H9 (cell line): ENCODE results near the gene KCNJ12. TPM values are rescaled to one million over a fixed set of nuclear protein-coding genes. Genes with fewer than 3 reads are reported as not detected.
A peak's percentile ranks its signal among the peaks of the same experiment; 100 is the strongest.

Experiments
- DNase-seq: peaks from one replicate; pipeline ENCODE4 v3.0.0-alpha.2; 2017
- H2AFZ ChIP-seq: one replicate; pipeline ENCODE4 v1.6.1; 2013; ENCODE audit warnings: mild to moderate bottlenecking, low read length, control low read depth, moderate library complexity
- H2AK5ac ChIP-seq: 2 replicates; pipeline ENCODE4 v1.6.1; 2013; ENCODE audit warnings: low read length, control low read depth, mixed read lengths; ENCODE audit not compliant: insufficient read length
- H2BK120ac ChIP-seq: one replicate; pipeline ENCODE4 v1.6.1; 2013; ENCODE audit warnings: low read depth, mild to moderate bottlenecking, low read length, control low read depth, inconsistent platforms; ENCODE audit not compliant: poor library complexity, severe bottlenecking
- H2BK12ac ChIP-seq: 2 replicates; pipeline ENCODE4 v1.6.1; 2013; ENCODE audit warnings: low read length, control low read depth, mixed read lengths, low read depth; ENCODE audit not compliant: insufficient read length
- H2BK15ac ChIP-seq: 2 replicates; pipeline ENCODE4 v1.6.1; 2013; ENCODE audit warnings: low read depth, low read length, control low read depth
- H2BK20ac ChIP-seq: one replicate; pipeline ENCODE4 v1.6.1; 2013; ENCODE audit warnings: low read depth, mild to moderate bottlenecking, low read length, control low read depth, inconsistent platforms; ENCODE audit not compliant: poor library complexity, severe bottlenecking
- H2BK5ac ChIP-seq: 2 replicates; pipeline ENCODE4 v1.6.1; 2013; ENCODE audit warnings: low read length, control low read depth, mixed read lengths; ENCODE audit not compliant: insufficient read length
- H3K14ac ChIP-seq: 2 replicates; pipeline ENCODE4 v1.6.1; 2013; ENCODE audit warnings: low read length, control low read depth; ENCODE audit not compliant: insufficient read depth
- H3K18ac ChIP-seq: 2 replicates; pipeline ENCODE4 v1.6.1; 2013; ENCODE audit warnings: low read depth, mild to moderate bottlenecking, mixed read lengths, low read length, control low read depth; ENCODE audit not compliant: insufficient read length
- H3K23ac ChIP-seq: 2 replicates; pipeline ENCODE4 v1.6.1; 2013; ENCODE audit warnings: low read length, control low read depth, mixed read lengths, low read depth; ENCODE audit not compliant: insufficient read length
- H3K23me2 ChIP-seq: 2 replicates; pipeline ENCODE4 v1.6.1; 2013; ENCODE audit warnings: low read depth, mild to moderate bottlenecking, mixed read lengths, low read length, control low read depth; ENCODE audit not compliant: insufficient read length, poor library complexity, severe bottlenecking
- H3K27ac ChIP-seq: 2 replicates; pipeline ENCODE4 v1.5.1; 2013; ENCODE audit warnings: low read length, control low read depth, mixed read lengths, low read depth; ENCODE audit not compliant: insufficient read length
- H3K27me3 ChIP-seq: 2 replicates; pipeline ENCODE4 v1.6.1; 2013; ENCODE audit warnings: low read length, control low read depth, inconsistent platforms; ENCODE audit not compliant: insufficient read depth
- H3K4ac ChIP-seq: 2 replicates; pipeline ENCODE4 v1.6.1; 2013; ENCODE audit warnings: low read depth, mild to moderate bottlenecking, control low read depth, inconsistent platforms, low read length, moderate library complexity
- H3K4me1 ChIP-seq: 2 replicates; pipeline ENCODE4 v1.6.1; 2013; ENCODE audit warnings: low read length, control low read depth, inconsistent platforms; ENCODE audit not compliant: insufficient read depth
- H3K4me2 ChIP-seq: 2 replicates; pipeline ENCODE4 v1.6.1; 2013; ENCODE audit warnings: low read length, control low read depth, mixed read lengths; ENCODE audit not compliant: insufficient read length, insufficient read depth
- H3K56ac ChIP-seq: 2 replicates; pipeline ENCODE4 v1.6.1; 2013; ENCODE audit warnings: low read depth, mild to moderate bottlenecking, mixed read lengths, low read length, control low read depth; ENCODE audit not compliant: insufficient read length
- H3K79me1 ChIP-seq: 2 replicates; pipeline ENCODE4 v1.6.1; 2013; ENCODE audit warnings: low read depth, mild to moderate bottlenecking, moderate library complexity, low read length, control low read depth, inconsistent platforms; ENCODE audit not compliant: insufficient read depth, poor library complexity, severe bottlenecking
- H3K79me2 ChIP-seq: 2 replicates; pipeline ENCODE4 v1.6.1; 2013; ENCODE audit warnings: low read length, control low read depth, inconsistent platforms; ENCODE audit not compliant: insufficient read depth
- H3K9ac ChIP-seq: 2 replicates; pipeline ENCODE4 v1.6.1; 2013; ENCODE audit warnings: low read length, control low read depth, mixed read lengths; ENCODE audit not compliant: insufficient read length; ENCODE audit errors: extremely low read depth
- H3K9me3 ChIP-seq: one replicate; pipeline ENCODE4 v1.6.1; 2013; ENCODE audit warnings: low read depth, low read length, inconsistent platforms; ENCODE audit not compliant: control insufficient read depth
- H3T11ph ChIP-seq: one replicate; pipeline ENCODE4 v1.6.1; 2013; ENCODE audit warnings: mild to moderate bottlenecking, low read length, control low read depth, inconsistent platforms
- H4K20me1 ChIP-seq: one replicate; pipeline ENCODE4 v1.6.1; 2013; ENCODE audit not compliant: control insufficient read depth, insufficient read length, insufficient read depth
- H4K5ac ChIP-seq: 2 replicates; pipeline ENCODE4 v1.6.1; 2013; ENCODE audit warnings: low read depth, mild to moderate bottlenecking, mixed read lengths, low read length, control low read depth; ENCODE audit not compliant: insufficient read length
- H4K8ac ChIP-seq: replicated peaks from 2 replicates; pipeline ENCODE4 v1.6.1; 2013; ENCODE audit warnings: low read length, control low read depth, mixed read lengths, low read depth; ENCODE audit not compliant: insufficient read length
- H4K91ac ChIP-seq: 2 replicates; pipeline ENCODE4 v1.6.1; 2013; ENCODE audit warnings: low read depth, mild to moderate bottlenecking, moderate library complexity, mixed read lengths, low read length, control low read depth; ENCODE audit not compliant: insufficient read length
- H3K27ac Mint-ChIP-seq, 3 experiments: 2 replicates in 2 of 3; 3 replicates in 1 of 3; pipeline ENCODE4 v1.8.0; 2020 to 2021; ENCODE audit warnings: mixed read lengths in 3 of 3, mild to moderate bottlenecking in 1 of 3, moderate library complexity in 1 of 3
- H3K27me3 Mint-ChIP-seq: 2 replicates; pipeline ENCODE4 v1.8.0; 2021; ENCODE audit warnings: low read depth, mild to moderate bottlenecking, moderate library complexity, mixed read lengths
- H3K36me3 Mint-ChIP-seq, 3 experiments: 2 replicates in 2 of 3; 3 replicates in 1 of 3; pipeline ENCODE4 v1.8.0; 2020 to 2021; ENCODE audit warnings: low read depth in 3 of 3, mixed read lengths in 3 of 3; ENCODE audit not compliant: insufficient read depth in 1 of 3
- H3K4me1 Mint-ChIP-seq, 2 experiments: 2 replicates each; pipeline ENCODE4 v1.8.0; 2020; ENCODE audit warnings: mixed read lengths in 2 of 2
- H3K4me3 Mint-ChIP-seq, 2 experiments: 2 replicates in 1 of 2; 3 replicates in 1 of 2; pipeline ENCODE4 v1.8.0; 2020 to 2021; ENCODE audit warnings: mild to moderate bottlenecking in 2 of 2, mixed read lengths in 2 of 2, moderate library complexity in 1 of 2
- H3K9me3 Mint-ChIP-seq, 2 experiments: 2 replicates in 1 of 2; 3 replicates in 1 of 2; pipeline ENCODE4 v1.8.0; 2020; ENCODE audit warnings: mild to moderate bottlenecking in 2 of 2, mixed read lengths in 2 of 2, moderate library complexity in 1 of 2
- WGBS: extraction: QIAGEN DNeasy Blood & Tissue Kit; methylation state at CpG from one replicate; pipeline ENCODE4 v1.1.7; 2013; ENCODE audit warnings: missing lambda C conversion rate, low lambda C conversion rate, mixed read lengths; ENCODE audit not compliant: insufficient read length; ENCODE audit errors: extremely low coverage; 5-methylcytosine and 5-hydroxymethylcytosine counted together
- total RNA-seq: library from RNA; stranded (reverse); gene quantifications from 2 replicates; pipeline ENCODE4 v1.2.1, GENCODE V29; 2021
- TF ChIP-seq, protein P1 (sequence below): fragments of 200-600 bp; sonication (generic); conservative IDR thresholded peaks from 3 replicates; pipeline ENCODE4 v1.8.0; 2021; ENCODE audit warnings: antibody characterized with exemption, mild to moderate bottlenecking

Gene KCNJ12
- total RNA-seq, 1 experiment from 2014 or later: 0.39 TPM

DNA sequence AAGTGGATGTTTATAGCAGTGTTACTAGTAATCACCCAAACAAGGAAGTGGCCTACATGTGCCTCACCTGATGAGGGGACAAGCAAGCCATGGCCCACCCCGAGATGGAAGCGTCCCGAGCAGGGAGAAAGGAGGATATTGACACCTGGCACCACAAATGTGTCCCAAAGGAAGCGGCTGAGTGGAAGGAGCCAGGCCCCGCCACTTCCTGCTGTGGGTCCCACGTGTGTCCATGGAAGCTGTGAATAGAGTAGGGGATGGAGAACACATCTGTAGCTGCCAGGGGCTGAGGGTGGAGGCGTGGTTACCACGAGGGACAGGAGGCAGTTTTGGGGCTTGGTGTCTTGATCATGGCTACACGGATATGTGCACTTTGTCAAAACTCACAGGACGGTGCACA, 49.2 kb downstream of the KCNJ12 start:
- peaks cover 9% of the 10 kb centered on the region for H3K27me3 Mint-ChIP-seq
- H3T11ph ChIP-seq: no peak overlapping the region
- H2BK20ac ChIP-seq: no peak overlapping the region
- H3K23me2 ChIP-seq: no peaks in the 10 kb centered on the region
- H4K8ac ChIP-seq: no peak overlapping the region
- no peaks in the 10 kb centered on the region for H3K79me1 ChIP-seq
- no peak overlapping the region for H3K18ac ChIP-seq
- no peak overlapping the region for H3K4me2 ChIP-seq
- no peak overlapping the region for H3K4ac ChIP-seq
- H4K20me1 ChIP-seq: no peaks in the 10 kb centered on the region
- no peak overlapping the region for H3K27ac ChIP-seq
- no peaks in the 10 kb centered on the region for H3K36me3 Mint-ChIP-seq
- no peak overlapping the region for H3K4me3 Mint-ChIP-seq
- H3K9me3 ChIP-seq: no peaks in the 10 kb centered on the region
- no peak overlapping the region for H2AK5ac ChIP-seq
- H2BK5ac ChIP-seq: no peak overlapping the region
- no peaks in the 10 kb centered on the region for H3K79me2 ChIP-seq
- no peak overlapping the region for H2AFZ ChIP-seq
- H3K56ac ChIP-seq: no peak overlapping the region
- DNase-seq: peak; percentile 27
- peaks cover 1 to 5% of the 10 kb centered on the region in 2 experiments; a peak in 2 of 5 replicates for H3K9me3 Mint-ChIP-seq
- H3K9ac ChIP-seq: no peak overlapping the region
- H3K4me1 Mint-ChIP-seq: no peaks in the 10 kb centered on the region
- no peak overlapping the region for H2BK12ac ChIP-seq
- no peak overlapping the region for H3K14ac ChIP-seq
- H3K4me1 ChIP-seq: no peaks in the 10 kb centered on the region
- H3K23ac ChIP-seq: no peak overlapping the region
- H2BK15ac ChIP-seq: no peak overlapping the region
- H4K5ac ChIP-seq: no peak overlapping the region
- H3K27me3 ChIP-seq: no peaks in the 10 kb centered on the region
- WGBS: no CpG with 5 or more reads among the region's 10 CpGs
- H4K91ac ChIP-seq: no peak overlapping the region
- no peak overlapping the region; a peak in 1 of 7 replicates for H3K27ac Mint-ChIP-seq
- TF ChIP-seq, protein P1, sequence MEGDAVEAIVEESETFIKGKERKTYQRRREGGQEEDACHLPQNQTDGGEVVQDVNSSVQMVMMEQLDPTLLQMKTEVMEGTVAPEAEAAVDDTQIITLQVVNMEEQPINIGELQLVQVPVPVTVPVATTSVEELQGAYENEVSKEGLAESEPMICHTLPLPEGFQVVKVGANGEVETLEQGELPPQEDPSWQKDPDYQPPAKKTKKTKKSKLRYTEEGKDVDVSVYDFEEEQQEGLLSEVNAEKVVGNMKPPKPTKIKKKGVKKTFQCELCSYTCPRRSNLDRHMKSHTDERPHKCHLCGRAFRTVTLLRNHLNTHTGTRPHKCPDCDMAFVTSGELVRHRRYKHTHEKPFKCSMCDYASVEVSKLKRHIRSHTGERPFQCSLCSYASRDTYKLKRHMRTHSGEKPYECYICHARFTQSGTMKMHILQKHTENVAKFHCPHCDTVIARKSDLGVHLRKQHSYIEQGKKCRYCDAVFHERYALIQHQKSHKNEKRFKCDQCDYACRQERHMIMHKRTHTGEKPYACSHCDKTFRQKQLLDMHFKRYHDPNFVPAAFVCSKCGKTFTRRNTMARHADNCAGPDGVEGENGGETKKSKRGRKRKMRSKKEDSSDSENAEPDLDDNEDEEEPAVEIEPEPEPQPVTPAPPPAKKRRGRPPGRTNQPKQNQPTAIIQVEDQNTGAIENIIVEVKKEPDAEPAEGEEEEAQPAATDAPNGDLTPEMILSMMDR: no peak
- H2BK120ac ChIP-seq: no peak overlapping the region
